Measurements from ENCODE around the gene DAPP1. TPM values are rescaled to one million over a fixed set of nuclear protein-coding genes. Genes with fewer than 3 reads are reported as not detected.

DAPP1 gene
- total RNA-seq, 1 experiment from 2014 or later, result 17.6 TPM

DNA sequence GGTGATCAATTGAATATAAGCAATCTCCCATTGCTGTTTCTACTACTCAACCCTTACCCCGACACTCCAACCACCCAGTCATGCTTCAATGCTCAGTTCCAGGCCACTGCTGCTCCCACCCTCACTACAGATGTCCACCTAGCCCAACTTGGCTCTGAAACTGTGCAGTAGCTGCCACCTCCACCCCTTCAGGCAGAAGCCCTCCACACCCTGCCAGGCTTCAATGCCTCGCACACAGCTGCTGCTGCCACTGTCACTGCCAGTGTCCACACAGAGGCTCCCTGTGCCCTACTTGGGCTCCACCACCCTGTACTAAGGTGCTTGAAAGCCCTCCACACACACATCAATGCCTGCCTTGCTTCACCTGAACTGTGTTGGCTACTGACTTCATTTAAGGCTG lies 43.0 kb downstream of the DAPP1 start:
- Mint-ChIP-seq H3K27ac (ENCODE audit: low read depth, unreplicated experiment) (no peak overlapping the region), H3K36me3 (ENCODE audit: insufficient read depth, unreplicated experiment) (peaks cover 7% of the 10 kb centered on the region), H3K4me3 (ENCODE audit: unreplicated experiment) (no peak overlapping the region), H3K9me3 (ENCODE audit: unreplicated experiment) (no peaks in the 10 kb centered on the region), H3K27me3 (ENCODE audit: insufficient read depth, unreplicated experiment) (no peaks in the 10 kb centered on the region), H3K4me1 (ENCODE audit: insufficient read depth, unreplicated experiment) (peaks cover 7% of the 10 kb centered on the region)
- intact Hi-C loops (cut with micrococcal nuclease), result no loop called here
- ChIA-PET CTCF (interaction anchor here (0.7 kb wide), 1 partner anchor 229 kb away, joined by 3 read pairs; no protein-coding TSS in a partner anchor), POLR2A (no interaction called here)
- no peak for DNase-seq (ENCODE audit: unreplicated experiment)
- TF ChIP-seq, protein P1, sequence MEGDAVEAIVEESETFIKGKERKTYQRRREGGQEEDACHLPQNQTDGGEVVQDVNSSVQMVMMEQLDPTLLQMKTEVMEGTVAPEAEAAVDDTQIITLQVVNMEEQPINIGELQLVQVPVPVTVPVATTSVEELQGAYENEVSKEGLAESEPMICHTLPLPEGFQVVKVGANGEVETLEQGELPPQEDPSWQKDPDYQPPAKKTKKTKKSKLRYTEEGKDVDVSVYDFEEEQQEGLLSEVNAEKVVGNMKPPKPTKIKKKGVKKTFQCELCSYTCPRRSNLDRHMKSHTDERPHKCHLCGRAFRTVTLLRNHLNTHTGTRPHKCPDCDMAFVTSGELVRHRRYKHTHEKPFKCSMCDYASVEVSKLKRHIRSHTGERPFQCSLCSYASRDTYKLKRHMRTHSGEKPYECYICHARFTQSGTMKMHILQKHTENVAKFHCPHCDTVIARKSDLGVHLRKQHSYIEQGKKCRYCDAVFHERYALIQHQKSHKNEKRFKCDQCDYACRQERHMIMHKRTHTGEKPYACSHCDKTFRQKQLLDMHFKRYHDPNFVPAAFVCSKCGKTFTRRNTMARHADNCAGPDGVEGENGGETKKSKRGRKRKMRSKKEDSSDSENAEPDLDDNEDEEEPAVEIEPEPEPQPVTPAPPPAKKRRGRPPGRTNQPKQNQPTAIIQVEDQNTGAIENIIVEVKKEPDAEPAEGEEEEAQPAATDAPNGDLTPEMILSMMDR (IDR thresholded peaks at IDR 0.05; ENCODE audit: unreplicated experiment), result no peak
- BruUV-seq (replicated peaks), result no TSS peak

DNA sequence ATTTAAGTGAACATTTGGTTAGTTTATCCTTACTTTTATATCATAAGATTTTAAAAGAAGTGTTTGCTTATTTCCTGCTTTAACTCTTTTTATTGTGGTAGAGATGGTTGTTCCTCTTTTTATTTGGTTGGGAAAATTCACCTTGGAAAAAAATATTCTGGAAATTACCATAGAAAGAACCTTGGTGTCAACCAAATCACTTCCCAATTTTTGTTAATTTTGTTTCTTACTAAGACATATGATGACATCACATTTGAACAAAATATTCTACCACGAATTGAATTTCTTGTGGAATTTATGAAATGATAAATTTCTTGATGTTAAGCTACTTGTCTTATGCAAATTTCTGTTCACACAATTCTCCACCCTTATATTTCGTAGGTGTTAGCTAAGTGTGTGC lies 43.9 kb downstream of the DAPP1 start:
- peaks cover 7% of the 10 kb centered on the region for H3K4me1 Mint-ChIP-seq (ENCODE audit: insufficient read depth, unreplicated experiment)
- no TSS peak for BruUV-seq (replicated peaks)
- H3K9me3 Mint-ChIP-seq (ENCODE audit: unreplicated experiment), result no peaks in the 10 kb centered on the region
- ChIA-PET POLR2A (interaction anchor here (0.5 kb wide), 1 partner anchor 15 kb away, joined by 3 read pairs; no protein-coding TSS in a partner anchor), CTCF (no interaction called here)
- H3K36me3 Mint-ChIP-seq (ENCODE audit: insufficient read depth, unreplicated experiment), result peaks cover 7% of the 10 kb centered on the region
- H3K27ac Mint-ChIP-seq (ENCODE audit: low read depth, unreplicated experiment), result no peak overlapping the region
- TF ChIP-seq, protein P1 (IDR thresholded peaks at IDR 0.05; ENCODE audit: unreplicated experiment), result no peak
- intact Hi-C loops (cut with micrococcal nuclease), result no loop called here
- no peaks in the 10 kb centered on the region for H3K27me3 Mint-ChIP-seq (ENCODE audit: insufficient read depth, unreplicated experiment)
- DNase-seq (ENCODE audit: unreplicated experiment), result no peak
- H3K4me3 Mint-ChIP-seq (ENCODE audit: unreplicated experiment), result no peak overlapping the region

DNA sequence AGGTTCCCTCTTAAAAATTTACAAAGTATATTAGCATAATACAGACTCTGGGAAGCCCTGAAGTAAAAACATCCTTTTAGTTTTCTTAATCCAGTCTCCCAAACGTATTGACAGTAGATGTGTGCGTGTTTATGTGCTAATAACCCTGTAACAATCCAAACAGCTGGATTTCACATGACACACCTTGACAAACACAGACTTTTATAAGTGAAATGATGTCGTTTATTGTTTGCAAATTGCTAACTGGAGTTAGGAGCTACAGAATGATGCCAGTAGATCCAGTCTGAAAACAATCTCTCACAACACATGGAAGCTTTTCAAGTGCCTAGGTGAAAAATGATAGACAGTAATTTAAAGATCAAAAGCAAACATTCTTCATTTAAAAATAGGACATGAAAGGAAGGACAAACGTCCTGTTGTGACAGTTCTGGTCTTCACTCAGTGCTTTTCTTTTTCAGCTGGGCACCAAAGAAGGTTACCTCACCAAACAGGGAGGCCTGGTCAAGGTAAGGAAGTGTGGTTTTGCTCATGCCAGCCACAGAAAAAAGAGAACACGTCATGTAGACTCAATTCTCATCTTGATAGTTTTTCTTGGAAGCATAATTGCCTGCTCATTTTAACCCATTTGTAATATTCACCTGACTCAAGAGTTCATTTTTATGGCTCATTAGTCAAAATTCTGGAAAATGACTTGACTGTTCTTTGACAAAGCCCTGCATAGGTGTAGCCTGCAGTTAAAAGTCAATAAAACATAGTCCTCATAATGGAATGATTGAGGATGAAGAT lies 44.7 kb downstream of the DAPP1 start:
- Mint-ChIP-seq H3K27ac (ENCODE audit: low read depth, unreplicated experiment) (no peak overlapping the region), H3K4me3 (ENCODE audit: unreplicated experiment) (no peak overlapping the region), H3K9me3 (ENCODE audit: unreplicated experiment) (no peaks in the 10 kb centered on the region), H3K36me3 (ENCODE audit: insufficient read depth, unreplicated experiment) (peaks cover 7% of the 10 kb centered on the region), H3K4me1 (ENCODE audit: insufficient read depth, unreplicated experiment) (peaks cover 2% of the 10 kb centered on the region), H3K27me3 (ENCODE audit: insufficient read depth, unreplicated experiment) (no peaks in the 10 kb centered on the region)
- TF ChIP-seq, protein P1 (IDR thresholded peaks at IDR 0.05; ENCODE audit: unreplicated experiment), result no peak
- CTCF ChIA-PET, result no interaction called here
- DNase-seq (ENCODE audit: unreplicated experiment), result no peak
- no TSS peak for BruUV-seq (replicated peaks)
- intact Hi-C loops (cut with micrococcal nuclease), result no loop called here
- POLR2A ChIA-PET, result interaction anchor here (0.5 to 0.8 kb wide), 2 partner anchors 14 to 322 kb away, joined by 3 read pairs; no protein-coding TSS in a partner anchor

DNA sequence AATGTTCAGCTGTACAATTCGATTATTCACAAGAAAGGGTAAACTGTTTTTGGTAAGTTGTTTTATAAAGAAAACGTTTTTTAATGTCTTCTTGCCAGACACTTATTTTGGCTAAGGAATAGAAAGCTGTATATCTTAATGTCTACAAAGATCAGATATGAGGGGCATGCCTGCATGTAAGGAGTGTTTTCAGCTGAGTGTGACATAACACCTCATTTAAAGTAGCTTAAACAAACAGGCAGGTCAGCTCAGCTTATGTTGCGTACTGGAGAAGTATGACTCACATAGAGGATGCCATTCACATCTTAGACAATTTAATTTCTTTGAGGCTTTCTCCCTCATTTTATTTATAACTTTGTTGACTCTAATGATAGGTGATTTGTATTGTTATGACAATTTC lies 47.2 kb downstream of the DAPP1 start:
- H3K9me3 Mint-ChIP-seq (ENCODE audit: unreplicated experiment), result no peaks in the 10 kb centered on the region
- ChIA-PET CTCF (interaction anchor here (1.2 kb wide), 1 partner anchor 52 kb away, joined by 5 read pairs; no protein-coding TSS in a partner anchor), POLR2A (interaction anchor here (0.5 to 1.2 kb wide), 5 partner anchors 11 to 1330 kb away, joined by 3 to 4 read pairs (median 4); partner anchors contain the start of genes DAPP1 and LAMTOR3)
- no peak overlapping the region for H3K4me3 Mint-ChIP-seq (ENCODE audit: unreplicated experiment)
- DNase-seq (ENCODE audit: unreplicated experiment), result peak; percentile 52
- peaks cover 18% of the 10 kb centered on the region for H3K36me3 Mint-ChIP-seq (ENCODE audit: insufficient read depth, unreplicated experiment)
- TF ChIP-seq, protein P1 (IDR thresholded peaks at IDR 0.05; ENCODE audit: unreplicated experiment), result no peak
- no peaks in the 10 kb centered on the region for H3K27me3 Mint-ChIP-seq (ENCODE audit: insufficient read depth, unreplicated experiment)
- intact Hi-C loops (cut with micrococcal nuclease), result no loop called here
- no peak overlapping the region for H3K27ac Mint-ChIP-seq (ENCODE audit: low read depth, unreplicated experiment)
- no TSS peak for BruUV-seq (replicated peaks)
- no peaks in the 10 kb centered on the region for H3K4me1 Mint-ChIP-seq (ENCODE audit: insufficient read depth, unreplicated experiment)
